Medulla oblongata (tissue), 1 donor: ENCODE data around the gene ROR1.

Experiments used
- DNase-seq: peaks from one replicate; pipeline ENCODE4 v3.0.0-alpha.2; 2015; ENCODE audit errors: extremely low spot score

The ROR1 gene

GRCh38 chr1:63856924-63857323 is 83.1 kb downstream of the ROR1 start:
- DNase-seq: no peak

DNA sequence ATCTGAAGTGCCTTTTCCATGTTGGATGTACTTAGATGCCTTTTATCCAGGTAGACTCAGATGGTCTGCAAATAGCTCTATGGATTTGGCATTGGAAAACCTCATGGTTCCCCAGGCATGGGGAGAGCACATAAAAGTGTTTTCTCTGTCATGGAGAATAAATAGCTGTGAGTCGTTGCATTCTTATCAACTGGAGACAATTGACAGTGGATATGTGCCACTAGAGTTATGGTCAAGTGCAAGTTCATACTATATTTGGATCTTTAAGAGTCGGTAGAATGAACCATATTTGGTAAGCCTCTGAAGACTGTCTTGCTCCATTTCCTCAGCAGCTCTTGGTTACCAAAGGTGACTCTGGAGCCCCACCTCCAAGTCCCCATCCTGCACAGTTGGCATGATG is 83.7 kb downstream of the ROR1 start:
- no peak for DNase-seq

DNA sequence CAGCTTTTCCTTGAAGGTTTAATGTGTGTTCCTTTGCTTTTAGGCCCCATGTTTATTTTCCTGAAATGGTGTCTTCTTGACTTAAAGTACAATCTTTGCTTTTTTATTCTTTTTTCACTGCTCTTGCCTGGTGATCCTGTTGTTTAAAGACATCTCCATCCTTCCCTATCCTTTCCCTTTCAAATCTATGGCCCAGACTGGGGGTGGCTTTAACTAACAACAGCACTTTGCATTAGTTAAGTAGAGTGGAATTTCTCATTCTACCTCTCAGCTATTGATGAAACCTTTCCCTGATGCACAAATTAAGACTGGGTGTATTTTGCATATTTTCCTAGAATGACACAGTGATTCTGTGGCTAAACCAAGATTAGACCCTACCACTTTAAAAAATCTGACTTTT is 84.3 kb downstream of the ROR1 start:
- DNase-seq: no peak

- DNase-seq: no peak
Measured at GRCh38 chr1:63859480-63860275, 85.9 kb downstream of the ROR1 start.

- DNase-seq: no peak
Measured at GRCh38 chr1:63861052-63861691, 87.4 kb downstream of the ROR1 start.

DNA sequence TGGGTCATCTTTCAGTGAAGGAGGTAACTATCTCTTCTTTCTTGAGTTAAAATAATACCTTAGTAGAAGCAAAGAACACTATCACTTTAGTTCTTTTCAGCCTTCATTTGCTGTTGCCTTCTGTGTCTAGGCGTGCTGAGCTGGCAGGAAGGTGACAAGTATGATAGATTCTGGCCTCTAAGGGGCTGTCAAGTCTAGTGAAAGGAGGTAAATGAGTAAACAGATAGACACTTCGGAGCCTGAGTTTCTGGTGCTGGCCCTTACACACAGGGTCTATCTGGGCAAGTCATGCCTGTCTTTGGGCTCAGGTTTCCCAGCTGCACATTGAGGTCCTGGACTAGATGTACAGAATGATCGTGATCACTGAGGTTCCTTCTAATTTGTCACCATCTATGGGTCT is 89.3 kb downstream of the ROR1 start:
- DNase-seq: no peak

DNA sequence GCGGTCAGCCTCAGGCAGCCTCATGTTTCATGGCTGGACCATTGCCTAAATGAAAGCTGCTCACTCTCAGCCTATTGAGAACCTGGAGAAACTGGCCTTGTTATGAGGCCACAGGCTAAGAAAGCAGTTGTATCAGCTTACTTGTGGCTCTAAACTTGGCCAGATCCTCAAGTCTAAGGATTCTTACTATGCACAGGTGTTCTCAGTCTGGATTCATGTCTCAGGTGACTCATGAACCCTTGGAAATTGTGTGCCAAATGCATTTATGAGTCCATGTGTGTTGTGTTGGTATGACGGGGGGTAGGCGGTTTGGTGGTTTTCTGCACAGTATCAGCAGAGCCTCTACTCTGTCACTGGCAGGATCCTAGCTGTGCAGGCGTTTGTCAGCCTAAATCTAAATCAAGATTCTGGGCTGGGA is 90.4 kb downstream of the ROR1 start:
- DNase-seq: no peak

DNA sequence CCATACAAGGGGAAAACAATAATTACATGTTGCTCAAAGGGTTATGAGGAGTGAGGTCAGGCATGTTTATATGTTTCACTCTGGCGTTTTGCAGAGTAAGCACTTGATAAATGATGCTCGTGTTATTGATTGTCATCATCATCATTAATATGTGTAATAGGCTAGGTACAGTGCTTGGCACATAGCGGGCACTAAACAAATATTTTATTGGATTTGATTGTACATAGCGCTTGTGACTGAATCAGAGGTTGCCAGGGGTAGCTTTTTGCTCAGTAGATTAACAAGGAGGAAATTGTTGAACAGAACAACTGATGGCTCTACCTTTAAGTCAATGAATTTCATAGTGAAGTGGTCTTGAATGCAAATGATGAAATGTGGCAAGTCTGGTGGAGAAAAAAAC is 91.7 kb downstream of the ROR1 start:
- no peak for DNase-seq

- DNase-seq: peak; percentile 24
Measured at GRCh38 chr1:63866084-63866483, 92.3 kb downstream of the ROR1 start.

DNA sequence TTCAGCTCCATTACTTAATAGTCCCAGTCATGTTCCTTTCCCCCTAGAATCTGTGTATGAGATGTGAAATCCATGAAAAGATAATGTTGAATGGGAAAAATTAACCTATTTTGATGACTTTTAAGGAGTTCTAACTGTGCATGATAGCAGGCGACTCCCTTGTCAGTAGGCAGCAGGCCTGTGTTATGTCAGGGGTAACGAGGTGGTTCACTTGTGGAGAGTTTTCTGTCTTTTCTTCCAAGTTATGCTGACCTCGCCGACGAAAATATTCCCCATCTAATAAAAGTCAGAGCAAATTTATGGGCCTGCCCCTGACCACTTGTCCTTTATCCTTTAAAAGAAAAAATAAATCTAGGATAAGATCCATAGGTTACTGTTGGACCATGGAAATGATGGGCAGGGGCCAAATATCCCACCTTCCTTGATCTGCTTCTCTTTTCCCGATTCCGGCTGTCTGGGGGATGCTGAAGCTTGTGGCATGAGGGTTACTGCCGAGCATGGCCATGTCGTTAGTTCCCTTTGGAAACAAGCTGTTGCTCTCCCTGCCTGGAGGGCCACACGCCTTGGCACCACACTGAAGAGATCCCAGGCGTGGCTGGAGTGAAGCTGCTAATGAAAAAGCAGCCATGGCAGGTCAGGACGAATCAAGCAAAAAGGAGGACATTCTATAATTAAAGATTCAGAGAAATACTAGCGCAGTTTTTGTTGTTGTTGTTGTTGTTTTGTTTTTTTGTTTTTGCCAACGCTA is 93.8 kb downstream of the ROR1 start:
- DNase-seq: no peak

- no peak for DNase-seq
Measured at GRCh38 chr1:63868268-63868781, 94.5 kb downstream of the ROR1 start.

DNA sequence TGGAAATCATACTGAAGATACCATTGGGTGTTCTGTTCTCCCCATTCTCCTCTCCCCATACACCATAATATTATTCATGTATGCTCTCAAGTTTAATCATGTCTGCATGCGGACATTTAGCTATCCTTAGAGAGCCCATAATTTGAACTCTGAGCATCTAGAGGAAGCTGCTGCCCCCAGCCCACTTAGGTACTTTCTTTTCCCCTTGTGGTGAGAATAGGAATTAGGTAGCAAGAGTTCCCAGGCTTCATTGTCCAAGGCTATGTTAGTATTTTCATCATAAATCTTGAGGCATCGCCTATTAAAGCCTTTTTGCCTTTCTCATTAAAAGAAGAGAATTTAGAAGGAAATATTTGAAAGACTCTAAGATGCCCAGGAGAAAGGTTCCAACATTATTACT is 96.3 kb downstream of the ROR1 start:
- DNase-seq: no peak

DNA sequence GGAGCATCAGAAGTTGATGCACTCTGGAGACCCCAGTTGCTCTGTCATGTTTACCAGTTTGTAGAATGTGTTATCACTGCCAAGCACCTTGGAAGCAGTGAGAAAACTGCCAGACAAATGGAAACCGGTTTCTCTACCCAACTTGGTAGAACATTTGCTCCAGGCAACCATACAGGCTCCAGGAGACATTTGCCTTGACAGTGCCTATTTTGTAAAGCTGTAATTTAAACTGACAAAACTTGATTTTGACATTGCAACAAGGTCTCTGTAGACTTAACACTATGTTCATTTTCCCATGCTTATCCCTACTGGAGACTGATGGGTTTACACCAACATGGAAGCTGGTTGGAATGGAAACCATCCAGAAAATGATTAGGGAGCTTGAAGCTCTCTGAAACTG is 97.6 kb downstream of the ROR1 start:
- DNase-seq: no peak

- no peak for DNase-seq
Measured at GRCh38 chr1:63873751-63874150, 99.9 kb downstream of the ROR1 start.

DNA sequence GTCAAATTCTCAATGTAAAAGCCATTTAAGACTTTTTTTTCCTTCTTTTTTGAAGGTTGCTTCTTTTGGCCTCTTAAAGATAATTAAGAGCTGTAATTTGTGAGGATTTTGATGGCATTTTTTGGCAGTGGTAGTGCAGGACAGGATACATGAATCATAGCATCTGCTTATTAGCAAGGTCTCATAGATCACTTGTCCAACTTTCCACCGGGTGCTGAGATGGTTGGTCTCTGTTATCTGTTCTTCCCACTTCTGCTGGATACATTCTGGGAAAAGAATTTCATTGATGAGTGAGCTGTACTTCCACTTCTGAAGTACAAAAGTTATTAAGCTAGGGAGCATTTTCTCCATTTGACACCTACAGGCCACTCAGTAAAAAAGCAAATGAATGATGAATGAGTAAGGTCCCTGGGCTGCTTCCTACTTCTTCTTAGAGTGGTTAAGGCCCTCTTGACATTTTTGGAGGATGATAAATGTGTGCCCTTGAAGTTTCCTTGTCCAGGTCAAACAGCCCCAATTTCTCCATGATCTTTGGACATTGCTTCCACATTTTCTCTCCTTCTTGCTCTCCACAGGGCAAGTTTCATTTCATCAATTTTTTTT is 100.6 kb downstream of the ROR1 start:
- no peak for DNase-seq

- no peak for DNase-seq
Measured at GRCh38 chr1:63875636-63876035, 101.8 kb downstream of the ROR1 start.

DNA sequence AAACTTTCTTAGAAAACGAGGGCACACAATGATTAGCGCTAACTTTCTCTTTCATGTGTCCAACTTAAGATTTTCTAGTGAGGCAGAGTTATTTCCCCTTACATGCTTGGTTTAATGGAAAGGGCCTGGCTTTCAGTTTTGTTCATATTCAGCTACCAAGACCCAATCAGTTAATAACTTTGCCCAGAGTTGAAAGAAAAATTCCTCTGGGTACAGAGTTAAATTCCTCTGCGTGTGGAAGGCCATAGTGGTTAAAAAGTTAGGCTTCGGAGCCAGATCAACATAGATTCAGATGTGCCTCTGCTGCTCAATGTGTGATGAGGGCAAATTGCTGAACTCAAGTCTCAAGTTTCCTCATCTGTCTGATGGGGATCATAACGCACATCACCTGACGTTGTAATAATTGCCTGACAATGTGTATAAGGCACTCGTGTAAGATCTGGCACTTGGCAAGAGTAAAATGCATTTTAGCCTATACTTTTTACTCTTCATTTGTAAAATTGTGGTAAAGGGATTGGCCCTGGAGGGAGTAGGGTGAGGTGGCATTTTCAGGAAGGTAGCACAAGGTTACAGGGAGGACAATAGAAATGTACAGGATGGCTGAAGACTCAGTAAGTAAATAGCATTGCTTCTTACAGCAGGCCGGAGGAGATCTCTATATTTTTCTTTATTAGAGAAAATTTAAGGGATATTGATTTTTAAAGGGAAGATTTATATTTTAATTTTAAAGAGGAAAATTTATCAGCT is 103.4 kb downstream of the ROR1 start:
- no peak for DNase-seq

DNA sequence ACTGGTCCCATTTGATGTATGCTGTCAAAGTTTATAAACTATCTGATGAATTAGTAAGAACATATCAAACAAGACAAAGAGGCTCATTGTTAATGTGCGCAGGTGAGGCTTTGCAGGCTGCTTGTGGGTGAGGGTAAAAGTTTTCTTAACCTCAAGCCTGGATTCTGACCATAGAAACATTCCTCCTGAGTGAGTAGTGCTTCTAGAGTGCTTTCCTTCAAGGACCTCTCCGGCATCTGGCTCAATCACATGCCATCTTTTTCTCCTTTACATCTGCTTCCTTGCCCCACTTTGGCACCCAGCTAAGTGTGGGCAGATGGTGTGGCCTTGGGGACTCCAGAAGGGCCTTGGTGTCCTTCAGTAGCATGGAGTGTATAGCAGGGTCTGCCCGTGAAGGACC is 104.0 kb downstream of the ROR1 start:
- no peak for DNase-seq

DNA sequence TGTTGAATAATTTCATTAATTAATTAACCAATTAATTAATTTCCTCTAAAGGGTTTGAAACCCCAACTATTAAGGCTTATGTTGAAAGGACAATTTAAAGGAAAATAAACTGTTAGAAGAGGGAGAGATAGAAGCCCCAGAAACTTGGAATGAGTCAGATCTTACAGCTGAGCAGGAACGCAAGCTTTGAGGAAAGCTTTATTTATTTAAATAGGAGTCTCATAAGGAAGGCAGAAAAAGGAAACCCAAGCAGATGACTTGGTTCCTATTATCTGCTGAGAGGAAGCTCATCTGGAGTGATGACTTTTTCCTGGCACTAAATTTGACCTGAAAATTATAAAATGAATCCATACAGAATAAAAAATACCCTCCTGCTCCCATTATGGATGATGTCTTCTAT is 105.1 kb downstream of the ROR1 start:
- no peak for DNase-seq

DNA sequence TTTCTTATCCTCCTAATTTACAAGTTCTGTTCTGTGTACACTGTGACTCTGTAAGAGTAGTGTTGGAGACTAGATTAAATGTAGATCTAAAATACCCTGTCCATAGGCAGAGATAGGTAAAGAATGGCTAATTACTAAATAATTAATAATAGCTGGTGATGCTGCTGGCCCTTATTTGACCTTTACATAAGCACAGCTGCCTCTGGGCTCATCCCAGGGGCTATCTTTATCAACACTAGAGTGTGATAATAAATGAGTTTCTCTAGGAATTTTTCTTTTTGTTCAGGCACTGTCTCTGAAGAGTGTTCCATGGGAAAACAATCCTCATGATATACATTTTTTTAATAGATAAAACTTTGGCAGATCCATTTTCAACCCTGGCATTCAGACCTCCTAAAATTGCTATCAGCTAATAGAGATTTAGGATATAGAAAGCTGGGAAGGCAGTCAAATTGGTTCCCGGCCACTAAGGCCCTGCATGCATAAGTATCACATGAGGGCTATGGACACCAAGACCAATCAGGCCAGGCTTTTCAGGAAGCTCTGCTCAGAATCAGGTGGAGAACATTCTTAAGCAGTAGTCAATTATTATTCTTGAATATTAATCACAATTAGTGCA is 107.2 kb downstream of the ROR1 start:
- no peak for DNase-seq
